Renal cortical epithelial cell (primary cell): ENCODE results near the gene KRTAP5-10. TPM values are rescaled to one million over a fixed set of nuclear protein-coding genes. Genes with fewer than 3 reads are reported as not detected.
"Not testable (repeated sequence)": the region's sequence is repeated elsewhere in the genome, so short reads cannot be mapped to it uniquely, and the experiment has no call there.

Experiments used
- DNase-seq: peaks from one replicate; pipeline ENCODE4 v3.0.0-alpha.2; 2011; ENCODE audit warnings: low read depth
- total RNA-seq: library from RNA; depleted of rRNA; stranded (reverse); fragments of >200 nt; gene quantifications from 2 replicates; pipeline ENCODE4 v1.2.3, GENCODE V29; 2014

The KRTAP5-10 gene
- total RNA-seq, 1 donor from 2014 or later, result not detected

DNA sequence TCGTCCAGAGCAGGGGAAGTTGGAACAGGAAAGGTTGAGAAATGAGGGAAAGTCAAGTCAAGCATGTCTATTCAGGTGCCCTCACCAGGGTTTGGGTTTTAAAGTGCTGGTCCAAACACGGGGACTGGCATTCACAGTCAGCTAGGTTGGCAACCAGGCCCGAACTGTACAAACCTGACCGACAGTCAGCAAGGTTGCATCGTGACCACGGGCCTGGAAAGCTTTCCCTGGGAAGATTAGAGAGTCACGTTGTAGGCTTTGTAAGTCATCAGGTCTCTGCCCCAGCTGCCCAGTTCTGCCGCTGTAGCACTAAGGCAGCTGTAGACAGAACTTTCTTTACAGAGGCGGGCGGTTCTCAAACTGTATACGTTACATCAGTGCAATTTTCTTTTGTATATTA, 7.4 kb downstream of the KRTAP5-10 start:
- DNase-seq, result no peak

DNA sequence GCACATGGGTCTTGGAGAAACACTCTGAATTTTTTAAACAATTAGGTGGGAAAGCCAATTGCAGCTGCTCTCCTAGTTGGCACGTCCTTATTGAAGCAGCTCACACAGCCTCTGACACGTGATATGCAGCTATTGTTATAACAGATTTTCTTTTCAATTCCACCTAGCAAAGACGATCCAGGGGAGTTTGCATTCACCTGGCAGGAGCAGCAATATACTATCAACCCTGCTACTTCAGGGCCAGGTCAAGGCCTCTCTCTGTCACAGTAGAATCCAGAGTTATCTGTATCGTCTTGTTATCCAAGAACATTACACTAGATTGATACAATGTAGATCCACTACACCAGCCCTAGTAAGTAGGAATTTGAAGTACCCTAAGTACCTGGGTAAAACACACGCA, 9.1 kb downstream of the KRTAP5-10 start:
- no peak for DNase-seq

DNA sequence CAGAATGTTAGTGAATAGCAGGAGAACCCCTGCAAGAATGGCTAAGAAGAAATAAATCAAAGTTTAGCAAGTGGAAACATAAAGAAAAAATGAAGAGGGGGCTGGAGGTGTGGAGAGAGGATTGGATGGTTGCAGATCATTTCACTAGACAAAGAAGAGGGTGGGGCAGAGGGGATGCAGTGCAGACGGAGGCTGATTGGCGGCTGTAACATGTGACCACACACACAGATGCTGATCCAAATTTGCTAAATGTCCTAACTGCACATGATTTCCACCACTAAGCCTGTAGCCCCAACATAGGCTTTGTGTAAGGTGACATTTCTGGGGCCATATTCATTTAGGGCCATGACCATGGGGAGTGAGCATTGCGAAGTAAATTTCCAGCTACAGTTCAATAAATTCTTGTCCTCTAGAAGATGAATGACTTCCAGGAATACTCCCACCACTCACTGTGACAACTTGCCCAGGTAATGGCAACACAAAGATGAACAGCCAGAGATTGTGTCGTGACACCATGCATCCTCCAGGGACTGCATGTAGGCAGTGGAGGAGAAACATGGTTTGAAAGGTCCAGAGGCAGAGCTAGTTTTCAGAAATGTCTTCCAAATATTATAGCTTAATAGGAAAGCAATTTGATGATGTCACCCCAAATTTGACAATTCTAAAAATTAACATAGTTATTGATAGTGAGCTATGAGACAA, 10.5 kb downstream of the KRTAP5-10 start:
- no peak for DNase-seq

DNA sequence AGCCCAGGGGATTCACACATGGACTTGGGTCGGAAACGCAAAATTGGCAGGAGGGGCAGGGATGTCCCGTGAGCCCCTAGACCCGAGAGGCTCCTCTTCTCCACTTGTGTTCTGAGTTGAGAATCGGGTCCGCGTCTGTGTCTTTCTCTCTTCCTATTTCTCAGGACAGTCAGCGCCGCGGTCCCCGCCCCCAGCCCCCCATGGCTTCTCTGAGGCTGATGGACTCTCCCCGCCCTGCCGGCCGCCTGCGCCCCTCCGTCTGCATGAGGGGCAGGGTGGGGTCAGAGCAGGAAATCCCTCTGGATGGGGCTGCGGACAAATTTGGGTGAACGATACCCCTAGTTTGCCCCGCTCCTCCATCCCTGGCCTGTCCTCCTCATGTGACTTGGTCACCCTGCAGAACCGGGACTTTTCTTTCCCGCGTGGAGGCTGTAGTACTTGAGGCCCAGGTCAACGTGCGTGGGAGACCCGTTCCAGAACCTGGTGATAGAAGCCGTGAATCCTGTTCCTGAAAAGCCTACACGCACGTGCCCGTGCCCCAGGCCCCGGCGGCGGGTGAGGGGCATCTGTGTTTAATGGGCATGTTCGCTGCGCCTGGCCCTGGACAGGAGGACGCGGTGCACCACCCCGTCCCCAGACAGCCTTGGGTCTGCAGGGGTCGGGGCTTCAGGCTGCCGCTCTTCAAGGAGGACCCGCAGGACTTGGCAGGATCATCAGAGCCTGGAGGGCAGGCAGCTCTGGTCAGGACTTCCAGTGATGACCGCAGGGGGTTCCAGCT, 11.5 kb downstream of the KRTAP5-10 start:
- not testable (repeated sequence) for DNase-seq

DNA sequence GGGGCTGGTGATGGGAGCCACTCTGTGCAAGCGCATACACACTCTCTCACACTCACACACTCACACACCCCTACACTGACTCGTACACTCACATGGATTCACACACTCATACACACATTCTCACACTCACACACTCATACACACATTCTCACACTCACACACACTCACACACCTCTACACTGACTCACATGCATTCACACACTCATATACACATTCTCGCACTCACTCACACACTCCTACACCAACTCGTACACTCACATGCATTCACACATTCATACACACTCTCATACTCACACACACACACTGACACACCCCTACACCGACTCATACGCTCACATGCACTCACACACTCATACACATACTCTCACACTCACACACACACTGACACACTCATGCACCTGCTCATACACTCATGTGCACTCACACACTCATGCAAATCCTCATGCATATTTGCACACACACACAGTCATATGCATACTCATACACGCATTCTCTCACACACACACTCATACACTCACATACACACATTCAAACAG, 12.2 kb downstream of the KRTAP5-10 start:
- DNase-seq, result no peak

DNA sequence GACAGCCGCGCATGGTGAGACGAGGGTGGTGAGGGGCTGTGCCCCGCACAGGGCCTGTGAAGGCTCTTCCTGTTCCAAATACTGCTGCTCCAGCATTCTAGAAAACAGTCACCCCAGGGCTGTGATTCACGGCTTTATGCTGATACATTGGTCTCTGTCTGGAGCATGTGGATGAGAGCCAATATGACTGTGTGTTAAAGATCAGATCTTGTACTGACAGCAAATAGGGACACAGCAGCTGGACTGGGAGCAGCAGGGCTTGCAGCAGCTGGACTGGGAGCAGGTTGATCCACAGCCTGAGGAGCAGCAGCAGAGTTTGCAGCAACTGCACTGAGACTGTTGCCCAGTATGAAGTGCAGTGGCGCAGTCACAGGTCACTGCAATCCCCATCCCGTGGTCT, 14.2 kb downstream of the KRTAP5-10 start:
- not testable (repeated sequence) for DNase-seq

DNA sequence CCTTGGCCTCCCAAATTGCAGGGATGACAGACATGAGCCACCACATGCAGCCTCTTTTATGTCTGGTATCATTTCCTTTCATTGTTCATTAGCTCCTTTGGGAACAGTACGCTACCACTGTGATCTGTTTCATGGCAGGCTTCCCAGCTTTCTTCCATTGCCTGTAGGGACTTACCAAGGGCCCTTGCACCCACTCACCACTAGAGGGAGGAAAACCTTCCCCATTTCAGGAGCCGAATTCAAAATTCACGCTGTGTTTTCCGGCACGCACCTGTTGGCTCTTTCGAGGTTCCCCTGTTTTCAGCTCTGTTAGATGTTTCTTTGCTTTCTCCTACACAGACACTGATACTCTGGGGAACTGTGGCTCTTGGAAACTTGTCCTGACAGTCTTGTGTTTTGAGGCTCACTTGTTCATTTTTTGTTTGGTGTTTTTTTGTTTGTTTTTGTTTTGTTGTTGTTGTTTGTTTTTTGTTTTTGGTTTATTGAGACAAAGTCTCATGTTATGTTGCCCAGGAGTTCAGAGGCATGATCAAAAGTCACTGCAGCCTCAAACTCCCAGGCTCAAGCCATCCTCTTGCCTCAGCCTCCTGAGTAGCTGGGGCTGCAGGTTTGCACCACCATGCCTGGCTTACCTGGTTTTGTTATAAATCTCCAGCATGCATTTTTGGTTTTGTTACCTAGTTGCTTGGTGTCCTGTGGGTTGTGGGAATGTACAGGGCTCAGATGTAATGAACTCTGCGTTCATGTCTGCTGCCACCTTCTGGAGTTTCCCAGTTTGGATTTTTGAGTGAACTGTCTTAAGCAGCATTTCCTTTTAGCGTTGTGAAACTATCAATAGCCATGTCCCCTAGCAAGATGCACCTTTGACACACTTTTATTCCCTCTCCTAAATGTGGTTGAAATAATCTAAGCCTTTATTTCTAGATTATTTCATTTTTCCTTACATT, 15.0 kb downstream of the KRTAP5-10 start:
- DNase-seq, result peak; percentile 64

DNA sequence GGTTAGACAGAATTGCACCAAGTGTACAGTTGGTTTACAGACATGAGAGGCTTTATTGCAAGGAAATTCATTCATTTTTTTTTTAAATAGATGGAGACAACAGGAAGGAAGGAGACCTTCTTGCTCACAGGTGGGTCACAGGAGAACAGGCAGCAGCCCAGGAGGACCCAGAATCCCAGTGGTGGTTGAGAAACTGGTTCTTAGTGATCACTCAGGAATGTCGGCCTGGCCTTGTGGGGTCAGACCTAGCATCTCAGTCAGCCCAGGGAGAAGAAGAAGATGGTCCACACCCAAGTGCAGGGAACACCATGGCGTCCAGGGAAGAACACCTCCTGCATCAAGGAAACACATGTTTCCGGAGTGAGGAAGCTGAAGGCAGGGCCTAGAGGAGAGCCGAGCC, 16.5 kb downstream of the KRTAP5-10 start:
- no peak for DNase-seq

DNA sequence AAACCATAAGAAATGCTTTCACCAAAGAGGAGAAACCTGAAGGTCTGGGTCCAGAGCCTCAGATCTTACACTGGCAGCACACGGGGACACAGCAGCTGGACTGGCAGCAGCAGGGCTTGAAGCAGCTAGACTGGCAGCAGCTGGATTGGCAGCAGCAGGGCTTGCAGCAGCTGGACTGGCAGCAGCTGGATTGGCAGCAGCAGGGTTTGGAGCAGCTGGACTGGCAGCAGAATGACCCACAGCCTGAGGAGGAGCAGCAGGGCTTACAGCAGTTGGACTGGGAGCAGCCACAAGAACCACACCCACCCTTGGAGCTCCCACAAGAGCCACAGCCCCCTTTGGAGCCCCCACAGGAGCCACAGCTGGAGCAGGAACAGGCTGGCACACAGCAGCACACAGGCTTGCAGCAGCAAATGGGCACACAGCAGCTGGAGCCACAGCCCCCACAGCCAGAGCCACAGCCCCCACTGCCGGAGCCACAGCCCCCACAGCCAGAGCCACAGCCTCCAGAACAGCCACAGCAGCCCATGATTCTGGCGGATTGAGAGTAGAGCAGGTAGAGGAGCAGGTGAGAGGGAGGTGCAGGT, 17.0 kb downstream of the KRTAP5-10 start, which contains the start of gene KRTAP5-11:
KRTAP5-11 (minus strand) TSS at position 567 of the 587 bp plus-strand sequence; CDS start at position 529, 38 bp downstream.
- no peak for DNase-seq

DNA sequence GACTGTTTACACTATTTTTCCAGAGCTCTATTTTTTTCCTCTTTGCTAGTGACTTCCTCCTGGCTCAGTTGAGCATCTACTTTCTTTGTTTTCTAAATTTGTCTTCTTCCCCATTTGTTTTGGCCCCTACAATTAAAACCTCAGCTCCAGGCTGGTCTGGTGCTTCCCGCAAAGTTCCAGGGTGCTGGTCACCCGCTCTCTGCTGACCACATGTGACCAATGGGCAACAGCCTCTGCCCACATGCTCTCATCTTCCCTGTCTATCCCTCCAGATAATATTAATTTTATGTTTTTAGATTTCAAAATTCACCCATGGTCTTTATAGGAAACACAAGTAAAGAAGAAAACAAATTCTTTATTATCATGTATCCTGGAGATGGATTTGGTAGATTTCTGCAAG, 17.6 kb downstream of the KRTAP5-10 start:
- DNase-seq, result not testable (repeated sequence)

DNA sequence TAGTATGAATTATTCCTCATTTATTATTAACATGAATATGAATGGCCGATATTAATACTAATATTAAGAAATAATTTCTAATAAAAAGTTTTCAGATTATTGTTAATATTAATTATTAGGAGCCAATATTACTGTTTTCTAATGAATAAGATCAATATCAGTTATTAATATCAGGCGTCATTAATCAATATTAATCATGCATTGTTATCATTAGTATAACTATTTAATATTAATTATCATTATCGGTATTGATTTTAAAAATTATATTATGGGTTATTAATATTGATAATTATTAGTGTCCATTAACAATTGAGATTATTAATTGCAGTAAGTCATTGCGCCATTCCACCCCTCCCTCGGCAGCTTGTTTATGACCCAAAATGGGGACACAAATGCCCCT, 20.3 kb downstream of the KRTAP5-10 start:
- not testable (repeated sequence) for DNase-seq

DNA sequence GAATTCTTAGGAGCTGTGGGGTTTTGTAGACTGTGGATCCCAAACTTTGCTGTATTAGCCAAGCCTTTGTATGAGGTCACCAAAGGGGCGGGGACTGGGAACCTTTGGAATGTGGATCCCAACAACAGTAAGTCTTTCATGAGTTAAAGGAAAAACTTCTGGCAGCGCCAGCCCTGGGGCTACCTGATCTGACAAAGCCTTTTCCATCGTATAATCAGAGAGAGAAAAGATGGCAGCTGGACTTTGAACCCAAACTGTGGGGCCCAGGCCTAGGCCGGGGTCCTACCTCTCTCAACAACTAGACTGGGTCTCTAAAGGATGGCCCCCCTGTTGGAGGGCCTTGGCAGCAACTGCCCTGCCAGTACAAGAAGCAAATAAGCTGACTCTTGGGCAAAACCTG, 23.0 kb downstream of the KRTAP5-10 start:
- not testable (repeated sequence) for DNase-seq

DNA sequence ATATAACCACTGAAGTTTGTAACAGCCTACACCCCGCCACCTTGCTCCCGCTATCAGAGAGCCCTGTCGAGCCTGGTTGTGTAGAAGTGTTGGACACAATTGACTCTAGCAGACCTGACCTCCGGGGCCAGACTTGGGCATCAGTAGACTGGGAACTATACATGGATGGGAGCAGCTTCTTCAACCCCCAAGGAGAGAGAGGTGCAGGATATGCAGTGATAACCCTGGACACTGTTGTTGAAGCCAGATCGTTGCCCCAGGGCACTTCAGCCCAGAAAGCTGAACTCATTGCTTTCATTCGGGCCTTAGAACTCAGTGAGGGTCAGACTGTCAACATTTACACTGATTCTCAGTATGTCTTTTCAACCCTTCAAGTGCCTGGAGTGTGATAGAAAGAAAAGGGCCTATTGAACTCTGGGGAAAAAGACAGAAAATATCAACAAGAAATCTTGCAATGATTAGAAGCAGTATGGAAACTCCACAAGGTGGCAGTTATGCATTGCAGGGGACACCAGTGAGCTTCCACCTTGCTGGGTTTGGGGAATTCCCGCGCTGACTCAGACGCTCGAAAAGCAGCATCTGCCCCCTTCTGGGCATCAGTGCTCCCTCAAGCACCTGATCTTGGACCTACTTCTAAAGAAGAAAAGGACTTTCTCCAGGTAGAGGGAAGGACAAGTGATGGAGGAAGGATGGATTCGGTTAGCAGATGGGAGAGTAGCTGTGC, 23.6 kb downstream of the KRTAP5-10 start:
- peak; percentile 15 for DNase-seq

DNA sequence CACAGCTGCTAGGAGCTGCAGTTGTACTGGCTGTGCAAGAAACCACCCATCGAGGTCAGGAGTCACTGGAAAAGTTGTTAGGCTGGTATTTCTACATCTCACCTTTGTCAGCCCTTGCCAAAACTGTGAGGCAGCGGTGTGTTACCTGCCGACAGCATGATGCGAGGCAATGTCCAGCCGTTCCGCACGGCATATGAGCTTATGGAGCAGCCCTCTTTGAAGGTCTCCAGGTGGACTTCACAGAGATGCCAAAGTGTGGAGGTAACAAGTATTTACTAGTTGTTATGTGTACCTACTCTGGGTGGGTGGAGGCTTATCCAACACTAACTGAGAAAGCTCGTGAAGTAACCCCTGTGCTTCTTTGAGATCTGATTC, 24.2 kb downstream of the KRTAP5-10 start:
- not testable (repeated sequence) for DNase-seq

DNA sequence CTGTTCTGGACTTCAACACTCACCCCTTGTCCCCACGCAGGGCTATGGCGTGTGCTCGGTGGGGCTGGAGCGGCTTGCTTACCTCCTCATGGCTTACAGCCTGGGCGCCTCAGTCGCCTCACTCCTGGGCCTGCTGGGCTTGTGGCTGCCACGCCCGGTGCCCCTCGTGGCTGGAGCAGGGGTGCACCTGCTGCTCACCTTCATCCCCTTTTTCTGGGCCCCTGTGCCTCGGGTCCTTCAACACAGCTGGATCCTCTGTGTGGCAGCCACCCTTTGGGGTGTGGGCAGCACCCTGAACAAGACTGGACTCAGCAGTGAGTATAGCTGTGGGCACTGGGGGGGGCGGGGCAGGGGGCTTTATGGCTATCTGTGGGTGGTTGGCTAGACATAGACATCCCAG, 37.9 kb downstream of the KRTAP5-10 start:
- not testable (repeated sequence) for DNase-seq

DNA sequence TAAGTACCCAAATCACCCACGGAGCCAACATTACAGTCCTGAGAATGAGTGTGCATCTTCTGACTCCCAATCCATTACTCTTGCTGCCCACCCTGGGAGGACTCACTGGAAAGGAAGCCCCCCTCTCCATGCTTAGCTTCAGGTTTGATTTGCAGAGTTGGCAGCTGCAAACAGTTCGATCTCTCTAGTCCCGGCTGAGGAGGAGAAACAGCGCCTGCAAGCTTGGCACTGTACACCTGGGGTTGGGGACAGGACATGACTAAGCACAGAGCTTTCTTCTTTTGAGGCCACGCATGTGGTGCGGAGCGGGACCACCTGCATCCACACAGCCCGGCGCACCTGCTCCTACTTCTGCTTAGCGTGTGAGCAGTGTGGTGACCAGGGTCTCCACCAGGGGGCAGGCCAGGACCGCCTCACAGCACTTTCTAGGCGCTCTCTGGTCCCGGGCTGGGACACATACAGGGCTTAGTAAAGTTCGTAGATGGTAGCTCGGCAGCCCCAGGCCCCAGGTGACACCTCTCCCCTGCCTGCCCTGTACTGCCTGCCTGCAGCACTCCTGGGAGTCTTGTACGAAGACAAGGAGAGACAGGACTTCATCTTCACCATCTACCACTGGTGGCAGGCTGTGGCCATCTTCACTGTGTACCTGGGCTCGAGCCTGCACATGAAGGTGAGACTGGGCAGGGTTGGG, 39.6 kb downstream of the KRTAP5-10 start:
- not testable (repeated sequence) for DNase-seq

DNA sequence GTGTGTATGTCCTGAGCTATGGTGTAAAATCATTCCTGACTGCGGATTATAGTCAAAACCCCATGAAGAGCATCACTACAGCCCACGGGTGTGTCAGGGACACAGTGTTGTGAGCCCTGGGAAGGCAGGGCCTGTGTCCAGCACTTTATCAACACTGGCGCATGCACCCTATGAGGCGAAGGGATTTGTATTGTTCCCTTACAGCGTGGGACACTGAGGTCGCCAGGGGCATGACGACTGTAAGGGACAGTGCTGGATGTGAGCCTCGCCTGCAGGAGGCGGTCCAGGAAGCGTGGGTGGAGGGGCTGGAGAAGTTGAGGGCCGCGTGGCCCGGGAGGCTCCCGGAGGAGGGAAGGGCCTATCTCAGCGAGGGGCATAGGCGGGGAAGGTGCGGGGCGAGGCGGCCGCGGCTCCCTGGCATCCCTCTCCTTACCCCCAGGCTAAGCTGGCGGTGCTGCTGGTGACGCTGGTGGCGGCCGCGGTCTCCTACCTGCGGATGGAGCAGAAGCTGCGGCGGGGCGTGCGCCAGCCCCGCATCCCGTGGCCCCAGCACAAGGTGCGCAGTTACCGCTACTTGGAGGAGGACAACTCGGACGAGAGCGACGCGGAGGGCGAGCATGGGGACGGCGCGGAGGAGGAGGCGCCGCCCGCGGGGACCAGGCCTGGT, 41.6 kb downstream of the KRTAP5-10 start:
- DNase-seq, result not testable (repeated sequence)

DNA sequence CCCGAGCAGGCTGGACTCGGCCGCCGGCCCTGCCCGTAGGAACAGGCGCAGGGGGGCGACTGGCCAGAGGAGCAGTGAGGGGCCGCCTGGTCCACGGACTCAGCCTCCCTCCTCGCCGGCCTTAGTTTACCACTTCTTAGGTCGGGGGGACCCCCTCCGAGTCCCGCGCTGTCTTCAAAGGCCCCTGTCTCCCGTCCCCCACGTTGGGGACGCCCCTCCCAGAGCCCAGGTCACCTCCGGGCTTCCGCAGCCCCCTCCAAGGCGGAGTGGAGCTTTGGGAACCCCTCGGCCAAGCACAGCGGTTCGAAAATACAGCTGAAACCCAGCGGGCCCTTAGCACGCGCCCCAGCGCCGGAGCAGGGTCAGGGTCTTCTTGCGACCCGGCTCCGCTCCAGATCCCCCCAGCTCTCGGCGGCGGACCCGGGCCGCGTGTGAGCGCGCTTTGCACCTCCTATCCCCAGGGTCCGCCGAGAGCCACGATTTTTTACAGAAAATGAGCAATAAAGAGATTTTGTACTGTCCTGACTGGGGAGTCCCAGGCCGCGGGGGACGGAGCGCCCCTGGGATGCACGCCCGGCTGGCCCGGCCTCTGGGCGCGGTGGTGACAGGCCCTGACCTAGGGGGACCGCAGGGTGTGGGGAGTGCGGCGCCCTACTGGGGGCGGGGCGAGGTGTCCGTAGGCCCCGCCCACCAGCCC, 42.3 kb downstream of the KRTAP5-10 start:
- DNase-seq, result not testable (repeated sequence)

DNA sequence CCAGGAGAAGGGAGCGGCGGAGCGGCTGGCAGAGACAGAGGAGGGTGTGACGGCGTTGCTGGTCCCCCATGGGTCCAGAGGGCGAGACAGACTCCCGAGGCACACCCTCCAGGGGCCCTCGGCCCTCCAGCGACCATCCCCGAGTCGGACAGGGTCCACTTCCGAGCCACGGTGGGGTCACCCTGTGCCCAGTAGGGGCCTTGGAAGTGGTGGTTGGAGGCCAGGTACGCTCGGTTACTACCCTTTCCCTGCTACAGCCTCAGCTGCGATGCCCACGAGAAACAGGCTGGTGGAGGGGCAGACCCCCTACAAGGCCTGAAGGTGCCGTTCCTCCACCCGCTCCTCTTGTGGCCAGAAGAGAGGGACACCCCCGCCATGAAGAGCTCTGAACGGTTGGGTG, 42.9 kb downstream of the KRTAP5-10 start:
- DNase-seq, result not testable (repeated sequence)
